ENCODE data around the gene TMEM134. TPM values are rescaled to one million over a fixed set of nuclear protein-coding genes. Genes with fewer than 3 reads are reported as not detected.

Gene TMEM134
- total RNA-seq, 1 donor from 2014 or later = 38.0 TPM

GRCh38 chr11:67496113-67496512, 27.1 kb upstream of the TMEM134 start:
- H3K4me3 Mint-ChIP-seq (ENCODE audit: unreplicated experiment) = no peak overlapping the region
- no peak overlapping the region for H3K27ac ChIP-seq (ENCODE audit: low read depth, low read length)
- no peak for TF ChIP-seq EZH2 (IDR thresholded peaks at IDR 0.05; ENCODE audit: insufficient read depth, low read length)
- no peaks in the 10 kb centered on the region for H3K9me3 Mint-ChIP-seq (ENCODE audit: unreplicated experiment)
- peaks cover 7% of the 10 kb centered on the region for H3K36me3 ChIP-seq (ENCODE audit: insufficient read depth, low read length)
- no peak overlapping the region for H3K4me3 ChIP-seq (ENCODE audit: insufficient read depth, low read depth, low read length)
- H3K9me3 ChIP-seq (ENCODE audit: insufficient read depth, low read depth, low read length) = no peaks in the 10 kb centered on the region
- no peak overlapping the region for H3K27ac Mint-ChIP-seq (ENCODE audit: unreplicated experiment)
- peaks cover 8% of the 10 kb centered on the region for H4K20me1 ChIP-seq (ENCODE audit: insufficient read depth, low read length)
- H2AFZ ChIP-seq (ENCODE audit: low read depth, low read length) = no peak overlapping the region
- no peaks in the 10 kb centered on the region for H3K27me3 Mint-ChIP-seq (ENCODE audit: low read depth, unreplicated experiment)
- H3K36me3 Mint-ChIP-seq (ENCODE audit: low read depth, unreplicated experiment) = peaks cover 10% of the 10 kb centered on the region
- no peaks in the 10 kb centered on the region for H3K27me3 ChIP-seq (ENCODE audit: insufficient read depth, low read length)
- DNase-seq (ENCODE audit: low read depth) (no peak), FAIRE-seq (no peak)
- no peaks in the 10 kb centered on the region for H3K4me1 Mint-ChIP-seq (ENCODE audit: low read depth, unreplicated experiment)
- H3K4me2 ChIP-seq (ENCODE audit: low read length) = no peak overlapping the region
- no peak overlapping the region for H3K9ac ChIP-seq (ENCODE audit: low read length)
- H3K79me2 ChIP-seq (ENCODE audit: insufficient read depth, low read length) = no peaks in the 10 kb centered on the region
- no peaks in the 10 kb centered on the region for H3K4me1 ChIP-seq (ENCODE audit: insufficient read depth, low read length)

- H3K4me3 Mint-ChIP-seq (ENCODE audit: unreplicated experiment) = no peak overlapping the region
- peaks cover 3% of the 10 kb centered on the region for H3K36me3 Mint-ChIP-seq (ENCODE audit: low read depth, unreplicated experiment)
- Histone ChIP-seq H3K4me3 (ENCODE audit: insufficient read depth, low read depth, low read length) (no peak overlapping the region), H3K9me3 (ENCODE audit: insufficient read depth, low read depth, low read length) (no peaks in the 10 kb centered on the region), H3K27me3 (ENCODE audit: insufficient read depth, low read length) (no peaks in the 10 kb centered on the region), H3K79me2 (ENCODE audit: insufficient read depth, low read length) (no peaks in the 10 kb centered on the region), H4K20me1 (ENCODE audit: insufficient read depth, low read length) (peaks cover 6% of the 10 kb centered on the region), H3K27ac (ENCODE audit: low read depth, low read length) (no peak overlapping the region), H3K4me2 (ENCODE audit: low read length) (no peak overlapping the region), H2AFZ (ENCODE audit: low read depth, low read length) (no peak overlapping the region), H3K36me3 (ENCODE audit: insufficient read depth, low read length) (peaks cover 5% of the 10 kb centered on the region), H3K4me1 (ENCODE audit: insufficient read depth, low read length) (no peaks in the 10 kb centered on the region), H3K9ac (ENCODE audit: low read length) (no peak overlapping the region)
- H3K27ac Mint-ChIP-seq (ENCODE audit: unreplicated experiment) = no peak overlapping the region
- no peaks in the 10 kb centered on the region for H3K27me3 Mint-ChIP-seq (ENCODE audit: low read depth, unreplicated experiment)
- H3K9me3 Mint-ChIP-seq (ENCODE audit: unreplicated experiment) = no peaks in the 10 kb centered on the region
- H3K4me1 Mint-ChIP-seq (ENCODE audit: low read depth, unreplicated experiment) = no peaks in the 10 kb centered on the region
- no peak for DNase-seq (ENCODE audit: low read depth)
- TF ChIP-seq CTCF (IDR thresholded peaks at IDR 0.05; ENCODE audit: insufficient read depth, low read depth, low read length) (no peak), EZH2 (IDR thresholded peaks at IDR 0.05; ENCODE audit: insufficient read depth, low read length) (no peak)
- no peak for FAIRE-seq
These were observed 26.4 kb upstream of the TMEM134 start for GRCh38 chr11:67495234-67496005.

GRCh38 chr11:67494371-67495233, 25.6 kb upstream of the TMEM134 start:
- H3K36me3 ChIP-seq (ENCODE audit: insufficient read depth, low read length) = peaks cover 5% of the 10 kb centered on the region
- no peak overlapping the region for H3K4me3 ChIP-seq (ENCODE audit: insufficient read depth, low read depth, low read length)

More at GRCh38 chr11:67494371-67495233, 25.6 kb upstream of the TMEM134 start:
- Histone ChIP-seq H3K4me2 (ENCODE audit: low read length) (no peak overlapping the region), H3K79me2 (ENCODE audit: insufficient read depth, low read length) (no peaks in the 10 kb centered on the region), H2AFZ (ENCODE audit: low read depth, low read length) (no peak overlapping the region), H4K20me1 (ENCODE audit: insufficient read depth, low read length) (peaks cover 11% of the 10 kb centered on the region), H3K27me3 (ENCODE audit: insufficient read depth, low read length) (no peaks in the 10 kb centered on the region), H3K9me3 (ENCODE audit: insufficient read depth, low read depth, low read length) (no peaks in the 10 kb centered on the region), H3K9ac (ENCODE audit: low read length) (no peak overlapping the region), H3K27ac (ENCODE audit: low read depth, low read length) (no peak overlapping the region), H3K4me1 (ENCODE audit: insufficient read depth, low read length) (no peaks in the 10 kb centered on the region)
- H3K27me3 Mint-ChIP-seq (ENCODE audit: low read depth, unreplicated experiment) = no peaks in the 10 kb centered on the region
- FAIRE-seq (no peak), DNase-seq (ENCODE audit: low read depth) (no peak)
- peaks cover 5% of the 10 kb centered on the region for H3K36me3 Mint-ChIP-seq (ENCODE audit: low read depth, unreplicated experiment)
- H3K27ac Mint-ChIP-seq (ENCODE audit: unreplicated experiment) = no peak overlapping the region
- no peaks in the 10 kb centered on the region for H3K9me3 Mint-ChIP-seq (ENCODE audit: unreplicated experiment)
- H3K4me1 Mint-ChIP-seq (ENCODE audit: low read depth, unreplicated experiment) = peaks cover under 1% of the 10 kb centered on the region
- no peak overlapping the region for H3K4me3 Mint-ChIP-seq (ENCODE audit: unreplicated experiment)
- TF ChIP-seq CTCF (IDR thresholded peaks at IDR 0.05; ENCODE audit: insufficient read depth, low read depth, low read length) (no peak), EZH2 (IDR thresholded peaks at IDR 0.05; ENCODE audit: insufficient read depth, low read length) (no peak)
